ENCODE measurements around the gene MEF2C.

GRCh38 chr5:88803309-88803708 is 79.7 kb downstream of the MEF2C start:
- TF ChIP-seq CTCF (IDR thresholded peaks at IDR 0.05; ENCODE audit: low read depth, low read length, poor library complexity, severe bottlenecking): no peak
- TF ChIP-seq EZH2phosphoT487 (IDR thresholded peaks at IDR 0.05; ENCODE audit: borderline replicate concordance, low read length): no peak

Measured in DOHH2 (cell line).